HepG2 (cell line): ENCODE measurements around the gene MMS19. TPM values are rescaled to one million over a fixed set of nuclear protein-coding genes. Genes with fewer than 3 reads are reported as not detected.

Experiments used
- ATAC-seq: fragments of 200-7000 bp; cut with Tn5 transposase; 3 replicates; pipeline ENCODE4 v1.9.1; 2020; ENCODE audit warnings: mild to moderate bottlenecking, moderate library complexity
- BruUV-seq: library from RNA; stranded (reverse); fragments of 400-500 nt; replicated peaks from 2 replicates; lab custom pipeline; 2021; lab: Mats Ljungman, UMichigan
- CTCF ChIA-PET: fragments of 300-600 bp; formaldehyde crosslinking; extraction: SDS; loops from one replicate; lab custom pipeline; 2021; ENCODE audit warnings: low total read pairs, inconsistent platforms, low intra/inter-chr PET ratio; lab: Yijun Ruan, JAX
- POLR2A ChIA-PET: fragments of 350-600 bp; sonication (Branson Sonifier 250); formaldehyde crosslinking; loops from one replicate; lab custom pipeline; 2020; ENCODE audit warnings: antibody characterized with exemption, inconsistent platforms; lab: Yijun Ruan, JAX
- DNase-seq: peaks from one replicate; pipeline ENCODE4 v3.0.0-alpha.2; 2015; ENCODE audit warnings: low spot score
- FAIRE-seq: peaks from 3 replicates; lab custom pipeline; 2011; peaks lifted over from hg19 to GRCh38; lab: Jason Lieb, UNC
- H2AFZ ChIP-seq: one replicate; pipeline ENCODE4 v1.6.1; 2011; ENCODE audit warnings: low read length, inconsistent platforms
- H3K27ac ChIP-seq: fragments of 300-600 bp; 3 replicates; pipeline ENCODE4 v1.8.0; 2011; ENCODE audit warnings: mixed run types, mild to moderate bottlenecking, mixed read lengths, low read length, inconsistent platforms; ENCODE audit not compliant: insufficient read depth; ENCODE audit errors: extremely low read length
- H3K27me3 ChIP-seq, 2 experiments: fragments of 200-600 bp in 1 of 2; 2 replicates in 1 of 2; 3 replicates in 1 of 2; pipeline versions ENCODE4 v1.6.0 to v1.8.0; 2011; ENCODE audit warnings: low read length in 2 of 2, mild to moderate bottlenecking in 2 of 2, moderate library complexity in 2 of 2, inconsistent platforms in 1 of 2; ENCODE audit not compliant: insufficient read depth in 2 of 2, control insufficient read depth in 1 of 2
- H3K36me3 ChIP-seq, 2 experiments: fragments of 200-600 bp in 1 of 2; replicated peaks in 1 of 2; 2 replicates in 1 of 2; 3 replicates in 1 of 2; pipeline versions ENCODE4 v1.5.1 to v1.8.0; 2011; ENCODE audit warnings: low read length in 2 of 2, inconsistent platforms in 1 of 2; ENCODE audit not compliant: insufficient read depth in 2 of 2, control insufficient read depth in 1 of 2
- H3K4me1 ChIP-seq: 2 replicates; pipeline ENCODE4 v1.5.1; 2012; ENCODE audit warnings: low read length, inconsistent platforms; ENCODE audit not compliant: insufficient read depth
- H3K4me2 ChIP-seq: 2 replicates; pipeline ENCODE4 v1.6.0; 2011; ENCODE audit warnings: low read depth, low read length, inconsistent platforms
- H3K4me3 ChIP-seq, 3 experiments: fragments of 200-600 bp in 1 of 3; sonication (generic), shearing (Covaris generic) in 1 of 3; replicated peaks in 1 of 3; 2 replicates each; pipeline ENCODE4 v1.5.1; 2011 to 2016; ENCODE audit warnings: low read length in 3 of 3, inconsistent platforms in 2 of 3, low read depth in 2 of 3, mild to moderate bottlenecking in 2 of 3, control low read depth in 1 of 3, mixed read lengths in 1 of 3; ENCODE audit not compliant: insufficient read depth in 1 of 3
- H3K79me2 ChIP-seq: one replicate; pipeline ENCODE4 v1.6.1; 2011; ENCODE audit warnings: low read length, inconsistent platforms; ENCODE audit not compliant: insufficient read depth
- H3K9ac ChIP-seq: 2 replicates; pipeline ENCODE4 v1.6.0; 2011; ENCODE audit warnings: mild to moderate bottlenecking, low read depth, low read length, inconsistent platforms; ENCODE audit not compliant: insufficient read depth
- H3K9me3 ChIP-seq: 2 replicates; pipeline ENCODE4 v1.5.1; 2012; ENCODE audit warnings: mild to moderate bottlenecking, low read length
- H4K20me1 ChIP-seq: 2 replicates; pipeline ENCODE4 v1.6.0; 2011; ENCODE audit warnings: inconsistent platforms, mild to moderate bottlenecking, low read length, moderate library complexity; ENCODE audit not compliant: insufficient read depth
- CENPT ChIP-seq: sonication (generic); formaldehyde crosslinking; IDR thresholded peaks from 2 replicates; pipeline ENCODE4 v1.8.0; 2022; ENCODE audit warnings: low read depth, mild to moderate bottlenecking, moderate library complexity, missing genetic modification reagents
- ELF1 ChIP-seq: sonication (generic); formaldehyde crosslinking; IDR thresholded peaks from 2 replicates; pipeline ENCODE4 v1.4.0; 2020; ENCODE audit warnings: missing genetic modification reagents
- ETS1 ChIP-seq: sonication (generic); formaldehyde crosslinking; IDR thresholded peaks from 2 replicates; pipeline ENCODE4 v1.4.0; 2020; ENCODE audit warnings: missing genetic modification reagents
- HMG20B ChIP-seq: conservative IDR thresholded peaks from 2 replicates; pipeline ENCODE4 v1.6.1; 2016; ENCODE audit warnings: missing genetic modification reagents, missing compliant biosample characterization
- HMGXB3 ChIP-seq: sonication (generic); formaldehyde crosslinking; IDR thresholded peaks from 2 replicates; pipeline ENCODE4 v1.4.0; 2020; ENCODE audit warnings: missing genetic modification reagents, borderline replicate concordance
- JUND ChIP-seq: sonication (generic); formaldehyde crosslinking; IDR thresholded peaks from 2 replicates; pipeline ENCODE4 v1.8.0; 2022; ENCODE audit warnings: mild to moderate bottlenecking, missing genetic modification reagents
- LCORL ChIP-seq, 2 experiments: fragments of 450-650 bp in 1 of 2; sonication (generic) in 1 of 2; formaldehyde crosslinking in 1 of 2; IDR thresholded peaks; 2 replicates each; pipeline versions ENCODE4 v1.5.0 to v1.6.1; 2017 to 2020; ENCODE audit warnings: antibody characterized with exemption in 1 of 2, missing genetic modification reagents in 1 of 2
- SIN3B ChIP-seq: fragments of 150-350 bp; IDR thresholded peaks from 2 replicates; pipeline ENCODE4 v1.6.1; 2014; ENCODE audit warnings: low read length
- ZBTB43 ChIP-seq: sonication (generic); formaldehyde crosslinking; conservative IDR thresholded peaks from 2 replicates; pipeline ENCODE4 v1.4.0; 2020; ENCODE audit warnings: missing genetic modification reagents
- ZNF280D ChIP-seq: sonication (generic); formaldehyde crosslinking; IDR thresholded peaks from 2 replicates; pipeline ENCODE4 v1.5.1; 2020; ENCODE audit warnings: mild to moderate bottlenecking, missing genetic modification reagents
- ZNF619 ChIP-seq: sonication (generic); formaldehyde crosslinking; IDR thresholded peaks from 2 replicates; pipeline ENCODE4 v1.4.0; 2020; ENCODE audit warnings: mild to moderate bottlenecking, missing genetic modification reagents
- ZNF678 ChIP-seq: sonication (generic); formaldehyde crosslinking; IDR thresholded peaks from 2 replicates; pipeline ENCODE4 v1.4.0; 2020; ENCODE audit warnings: mild to moderate bottlenecking, missing genetic modification reagents
- WGBS: methylation state at CpG from one replicate; pipeline ENCODE4 v1.1.6; 2017; ENCODE audit warnings: low lambda C conversion rate; 5-methylcytosine and 5-hydroxymethylcytosine counted together
- in situ Hi-C: cut with HindIII; loops from 2 replicates; pipeline ENCODE4 v1.10.0; 2017; ENCODE audit warnings: low pct_unique_long_range_greater_than_20kb; ENCODE audit not compliant: extremely low pct_ligation_motif_present
- intact Hi-C: fragments of 100-400 bp; cut with micrococcal nuclease; formaldehyde crosslinking; loops from one replicate; pipeline ENCODE4 v1.10.0; 2022; ENCODE audit not compliant: unreplicated experiment
- polyA plus RNA-seq, 8 experiments: library from polyadenylated mRNA; depleted of rRNA in 3 of 8; stranded (reverse) in 7 of 8; unstranded in 1 of 8; fragments of >200 nt; fragmentation: Illumina TruSeq in 4 of 8; extraction: Trizol in 4 of 8; gene quantifications; 2 replicates each; pipeline versions ENCODE4 v1.2.1 to v1.2.3, GENCODE V29; 2011 to 2016; ENCODE audit warnings: low read depth in 4 of 8, missing spikeins in 1 of 8, mixed read lengths in 1 of 8; ENCODE audit not compliant: insufficient read depth in 1 of 8
- total RNA-seq, 5 experiments: library from RNA; depleted of rRNA; stranded (reverse); fragments of >200 nt; fragmentation: Illumina TruSeq; extraction: Trizol; gene quantifications; 2 replicates each; pipeline ENCODE4 v1.2.3, GENCODE V29; 2016; ENCODE audit warnings: low read depth in 1 of 5

Gene MMS19
- total and polyA plus RNA-seq, 2 of the 13 experiments (the other 11 are each of a cell fraction or from before 2014, with no cell fraction given): 76.4 to 107 TPM

- TF ChIP-seq HMG20B (CRISPR knock-in tag) (no peak), ETS1 (CRISPR knock-in tag) (no peak), ZNF280D (CRISPR knock-in tag) (no peak), LCORL (IDR thresholded peaks at IDR 0.05) (no peak), LCORL (CRISPR knock-in tag; IDR thresholded peaks at IDR 0.05) (no peak), SIN3B (no peak), JUND (no peak), ELF1 (CRISPR knock-in tag) (no peak), ZNF678 (no peak)
- TF ChIP-seq, all 625 proteins: peak for 0
Observed at GRCh38 chr10:97517778-97518300, 19.6 kb upstream of the MMS19 start (continued).

GRCh38 chr10:97517096-97517750 lies 19.0 kb upstream of the MMS19 start:
- ATAC-seq (no peak), DNase-seq (no peak), FAIRE-seq (no peak)
- WGBS: 76% methylated on average over 4 of the region's 15 CpGs
- Histone ChIP-seq H3K9me3 (no peaks in the 10 kb centered on the region), H3K79me2 (no peaks in the 10 kb centered on the region), H3K27me3 (no peaks in the 10 kb centered on the region), H3K9ac (no peak overlapping the region), H3K27ac (no peak overlapping the region), H3K4me3 (no peak overlapping the region), H4K20me1 (no peaks in the 10 kb centered on the region; the same call in 1 of the 2 replicates), H3K4me1 (peaks cover 14% of the 10 kb centered on the region), H3K36me3 (no peaks in the 10 kb centered on the region), H3K4me2 (no peak overlapping the region), H2AFZ (no peak overlapping the region)
- in situ Hi-C loops: no loop called here
- intact Hi-C loops: no loop called here
- POLR2A ChIA-PET: interaction anchor here (0.9 kb wide), 1 partner anchor 18 kb away, joined by 3 read pairs; the partner anchor contains the start of genes MMS19 and UBTD1
- CTCF ChIA-PET: no interaction called here
- no TSS peak for BruUV-seq
- TF ChIP-seq ZNF619 (CRISPR knock-in tag): no peak
- TF ChIP-seq CENPT (CRISPR knock-in tag): no peak
- TF ChIP-seq HMGXB3 (CRISPR knock-in tag): no peak
- no peak for TF ChIP-seq ZBTB43 (CRISPR knock-in tag)
